IPS-NIHi7 (cell line): ENCODE results near the gene IRX4.

Experiments used
- DNase-seq: peaks from one replicate; pipeline ENCODE4 v3.0.0; 2012; ENCODE audit warnings: mixed read lengths; ENCODE audit errors: extremely low spot score

Gene IRX4

DNA sequence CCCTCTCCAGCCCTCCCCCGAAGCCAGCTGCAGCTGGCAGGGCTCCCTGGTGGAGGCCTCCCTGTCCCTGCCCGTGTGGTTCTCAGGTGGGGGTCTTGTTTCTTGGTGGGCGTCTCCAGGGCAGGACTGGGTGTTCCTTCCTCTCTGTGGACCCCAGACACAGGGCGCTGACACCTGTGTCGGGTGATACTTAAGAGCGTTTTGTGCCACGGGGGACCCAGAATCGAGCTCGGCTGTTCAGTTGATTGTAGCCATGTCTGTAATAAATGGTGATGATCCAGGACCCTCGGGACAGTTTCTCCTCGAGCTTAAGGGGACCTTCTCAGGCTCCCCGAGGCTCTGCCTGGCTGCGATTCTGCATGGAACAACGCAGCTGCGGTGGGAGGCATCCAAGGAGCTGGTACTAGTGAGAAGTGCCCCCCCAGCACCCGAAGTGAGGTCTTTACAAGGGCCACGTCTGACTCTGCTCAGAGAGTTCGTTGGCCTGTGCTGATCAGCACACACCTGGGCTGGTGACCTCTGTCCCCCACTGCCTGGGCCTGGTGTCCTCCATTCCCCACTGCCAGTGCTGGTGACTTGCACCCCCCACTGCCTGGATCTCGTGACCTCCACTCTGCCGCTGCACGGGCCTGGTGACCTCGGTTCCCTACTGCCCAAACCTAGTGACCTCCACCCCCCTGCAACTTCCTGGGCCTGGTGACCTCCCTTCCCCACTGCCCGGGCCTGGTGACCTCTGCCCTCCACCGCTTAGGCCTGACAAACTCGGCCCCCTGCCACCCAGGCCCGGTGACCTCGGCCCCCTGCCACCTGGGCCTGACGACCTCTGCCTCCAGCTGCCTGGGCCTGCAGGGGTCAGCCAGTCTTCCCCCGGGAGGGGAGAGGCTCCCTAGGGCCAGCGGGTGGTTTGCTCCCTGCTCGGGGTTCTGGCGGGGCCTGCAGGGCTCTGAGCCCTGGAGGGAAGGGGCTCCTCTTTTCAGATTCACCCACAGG is 45.5 kb downstream of the IRX4 start:
- DNase-seq, result no peak

DNA sequence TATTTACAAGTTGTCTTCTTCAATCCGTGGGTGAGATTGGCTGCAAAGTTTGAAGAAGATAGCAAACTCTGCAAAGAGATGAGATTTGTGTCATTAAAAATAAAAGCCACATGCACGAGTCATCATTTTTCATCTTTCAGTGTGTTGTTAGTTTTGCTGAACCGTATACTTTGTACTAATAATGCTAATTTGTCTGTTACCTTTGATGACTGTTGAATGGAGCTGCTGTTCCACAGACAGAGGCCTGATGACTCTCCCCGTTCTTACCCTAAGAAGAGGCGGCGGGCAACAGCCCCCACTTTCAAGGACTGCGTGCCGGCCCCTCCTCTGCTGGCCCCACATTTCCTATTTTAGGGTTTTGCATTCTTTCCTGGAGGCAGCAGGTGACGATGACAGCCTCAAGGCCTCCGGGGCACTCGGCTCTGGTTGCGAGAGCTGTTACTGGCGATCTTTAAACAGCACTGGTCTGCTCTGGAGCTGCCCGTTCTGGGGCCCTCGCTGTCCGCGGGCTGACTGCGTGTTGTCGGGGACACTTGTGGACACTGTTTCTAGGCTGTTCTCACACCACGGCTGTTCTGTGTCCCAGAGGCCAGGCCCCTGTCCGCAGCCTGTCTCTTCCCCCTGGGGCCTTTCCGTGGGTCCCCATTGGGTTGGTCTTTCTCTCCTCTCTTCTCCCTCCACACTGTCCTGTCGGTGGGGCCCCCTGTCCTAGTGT is 46.4 kb downstream of the IRX4 start:
- no peak for DNase-seq

DNA sequence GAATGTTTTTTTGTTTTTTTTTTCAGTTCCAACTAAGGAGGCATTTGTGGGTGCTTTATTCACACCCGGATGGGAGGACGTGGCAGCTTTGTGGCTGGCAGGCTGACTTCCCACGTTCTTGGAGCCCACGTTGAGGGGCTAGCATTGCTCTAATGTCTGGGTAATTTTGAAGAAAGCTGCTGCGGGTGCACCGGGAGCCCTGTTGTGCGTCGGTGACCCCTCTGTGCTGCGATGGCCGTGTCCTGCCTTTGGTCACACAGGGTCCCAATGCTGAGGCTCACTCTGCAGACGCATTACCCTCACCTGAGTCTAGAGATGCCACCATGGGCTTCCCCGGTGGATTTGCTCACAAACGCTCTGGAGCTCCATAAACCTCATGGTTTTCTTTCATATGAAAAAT is 47.3 kb downstream of the IRX4 start:
- DNase-seq, result no peak

DNA sequence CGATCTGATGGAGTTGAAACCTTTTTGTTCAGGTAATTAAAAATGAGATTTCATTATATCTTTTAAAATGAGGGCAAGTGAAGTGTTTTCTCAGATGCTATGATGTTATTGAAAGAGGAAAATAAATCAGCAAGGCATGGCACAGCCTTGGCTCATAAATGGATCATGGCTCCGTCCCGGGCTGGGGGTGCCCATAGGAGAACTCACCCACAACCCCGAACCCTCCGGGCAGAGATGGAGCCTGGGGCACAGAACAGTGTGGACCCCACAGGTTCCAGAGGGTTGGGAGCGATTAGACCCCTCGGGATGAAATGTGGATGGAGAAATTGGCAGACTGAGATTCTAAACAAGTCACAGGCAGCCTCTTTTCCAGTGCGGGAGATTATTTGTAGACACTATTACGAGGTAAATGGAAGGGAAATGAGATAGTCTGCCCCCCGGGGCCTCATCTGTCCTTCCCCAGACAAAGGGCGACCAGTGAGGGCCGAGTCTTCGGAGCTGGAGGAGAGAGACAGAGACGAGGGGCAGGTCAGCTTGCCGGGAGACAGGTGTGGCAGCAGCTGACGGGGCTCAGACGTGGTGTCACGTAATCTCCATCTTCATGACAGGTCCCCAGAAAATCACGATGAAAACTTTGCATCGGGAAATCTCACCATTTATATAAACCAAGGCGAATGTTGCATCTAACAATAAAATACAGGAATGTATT is 47.9 kb downstream of the IRX4 start:
- DNase-seq, result no peak

DNA sequence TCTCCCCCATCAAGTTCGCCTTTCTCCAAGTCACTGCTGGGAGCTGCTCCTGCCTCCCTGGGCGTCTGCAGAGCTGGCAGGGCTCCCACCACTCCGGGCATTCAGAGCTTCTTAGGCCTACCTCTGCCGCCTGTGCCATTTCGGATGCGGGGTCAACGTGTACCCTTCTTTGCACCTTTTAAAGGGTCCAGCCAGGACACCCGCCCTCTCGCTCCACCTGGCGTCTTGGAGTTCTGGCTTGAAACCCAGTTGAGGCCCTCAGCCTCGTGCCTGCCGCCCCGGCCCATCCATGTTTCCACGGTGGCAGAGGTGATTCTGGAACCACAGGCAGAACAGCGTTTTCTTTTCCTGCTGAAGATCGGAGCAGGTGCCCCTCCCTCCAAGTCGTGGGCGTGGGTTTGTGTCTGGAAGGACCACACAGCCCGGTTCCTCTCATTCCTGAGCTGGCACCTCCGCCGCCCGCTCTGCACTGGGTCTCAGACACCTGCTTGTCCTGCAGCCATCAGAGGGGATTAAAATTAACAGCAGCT is 48.6 kb downstream of the IRX4 start:
- no peak for DNase-seq

GRCh38 chr5:1833264-1834021 is 49.3 kb downstream of the IRX4 start:
- no peak for DNase-seq

- no peak for DNase-seq
These were observed 50.0 kb downstream of the IRX4 start for GRCh38 chr5:1832511-1833250.

- peak; percentile 47 for DNase-seq
These were observed 50.9 kb downstream of the IRX4 start for GRCh38 chr5:1831677-1832313.

- no peak for DNase-seq
These were observed 51.5 kb downstream of the IRX4 start for GRCh38 chr5:1831257-1831656.

DNA sequence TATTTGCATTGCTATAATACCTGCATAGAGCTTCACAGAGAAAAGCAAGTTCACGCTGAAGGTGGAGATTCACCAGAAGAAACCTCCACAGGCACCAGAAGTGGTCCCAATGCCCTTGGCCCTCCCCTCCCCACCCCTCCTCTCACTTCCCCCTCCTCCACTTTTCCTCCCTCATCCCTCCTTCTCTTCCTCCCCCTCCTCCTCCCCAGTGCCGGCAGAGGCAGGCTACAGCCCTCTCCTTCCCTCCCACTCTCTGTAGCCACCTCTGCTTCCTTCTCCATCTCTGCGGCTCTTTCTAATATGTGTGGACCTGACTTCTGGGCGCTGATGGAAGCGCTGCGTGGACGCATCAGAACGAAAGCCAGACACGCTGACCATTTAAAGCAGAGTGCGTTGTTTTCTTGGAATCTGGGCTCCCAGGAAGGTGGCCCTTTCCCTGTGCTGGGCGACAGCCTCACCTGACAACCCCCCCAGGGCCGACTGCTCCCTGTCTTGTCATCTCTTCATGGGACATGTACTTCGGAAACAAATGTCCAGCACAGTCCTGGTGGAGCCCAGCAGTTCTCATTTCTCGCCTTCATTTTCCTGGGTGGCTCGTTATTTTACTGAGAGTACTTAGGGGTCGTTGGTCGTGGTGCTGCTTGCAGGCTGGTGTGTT is 52.0 kb downstream of the IRX4 start:
- DNase-seq, result no peak

- peak; percentile 67 for DNase-seq
These were observed 54.8 kb downstream of the IRX4 start for GRCh38 chr5:1827886-1828397.
